Anterior cingulate cortex (tissue), 58 donors: ENCODE results near the gene VWA5B1.

Experiments
- DNase-seq, 58 donors: peaks; one replicate each; lab custom pipeline; 2025; lab: John Stamatoyannopoulos, UW

VWA5B1 gene

DNA sequence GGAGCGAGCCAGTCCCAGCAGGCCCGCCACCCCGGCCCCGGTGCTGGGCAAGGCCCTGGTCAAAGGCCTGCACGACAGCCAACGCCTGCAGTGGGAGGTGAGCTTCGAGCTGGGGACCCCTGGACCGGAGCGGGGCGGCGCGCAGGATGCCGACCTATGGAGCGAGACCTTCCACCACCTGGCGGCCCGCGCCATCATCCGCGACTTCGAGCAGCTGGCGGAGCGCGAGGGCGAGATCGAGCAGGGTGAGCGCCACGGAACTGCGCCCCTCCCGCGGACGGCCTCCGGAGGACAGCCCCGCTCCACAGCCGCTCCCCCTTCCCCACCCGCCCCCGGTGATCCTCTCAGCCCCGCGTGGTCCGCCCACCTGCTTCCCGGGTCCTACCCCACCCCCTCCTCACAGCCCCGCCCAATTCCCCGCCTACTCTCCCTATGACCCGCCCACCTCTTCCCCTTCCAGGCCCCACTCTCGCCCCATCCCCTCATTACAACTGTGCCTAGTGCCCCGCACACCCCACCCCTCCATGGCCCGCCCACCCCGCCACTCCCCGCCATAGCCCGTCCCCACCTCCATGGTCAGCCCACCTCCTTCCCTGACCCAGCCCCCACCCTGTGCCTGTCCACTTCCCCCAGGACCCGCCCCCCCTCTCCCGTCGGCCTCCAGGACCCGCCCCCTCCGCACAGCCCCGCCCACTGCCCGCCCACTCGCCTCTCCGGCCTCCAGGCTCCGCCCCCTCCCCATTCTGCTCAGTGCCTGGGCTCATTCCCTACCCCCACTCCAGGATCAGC lies 52.7 kb downstream of the VWA5B1 start:
- peak in 20 of 58 donors; percentile 14 to 66 (median 39) for DNase-seq

DNA sequence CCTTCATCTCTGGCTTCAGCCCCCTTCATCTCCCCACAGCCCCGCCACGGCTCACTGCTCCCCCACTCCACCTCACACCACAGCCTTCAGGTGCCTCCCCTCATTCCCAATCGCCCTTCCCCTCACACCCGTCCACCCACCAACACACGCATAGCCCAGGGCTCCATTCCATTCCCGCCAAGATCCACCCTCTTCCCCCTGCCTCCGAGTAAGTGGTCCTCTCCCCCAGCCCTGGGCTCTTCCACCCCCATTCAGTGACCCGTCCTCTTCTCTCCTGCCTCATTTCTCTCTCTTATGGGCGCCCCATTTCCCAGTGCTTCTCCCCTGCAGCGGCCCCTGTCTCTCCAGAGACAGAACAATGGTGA lies 53.2 kb downstream of the VWA5B1 start:
- no peak for DNase-seq

DNA sequence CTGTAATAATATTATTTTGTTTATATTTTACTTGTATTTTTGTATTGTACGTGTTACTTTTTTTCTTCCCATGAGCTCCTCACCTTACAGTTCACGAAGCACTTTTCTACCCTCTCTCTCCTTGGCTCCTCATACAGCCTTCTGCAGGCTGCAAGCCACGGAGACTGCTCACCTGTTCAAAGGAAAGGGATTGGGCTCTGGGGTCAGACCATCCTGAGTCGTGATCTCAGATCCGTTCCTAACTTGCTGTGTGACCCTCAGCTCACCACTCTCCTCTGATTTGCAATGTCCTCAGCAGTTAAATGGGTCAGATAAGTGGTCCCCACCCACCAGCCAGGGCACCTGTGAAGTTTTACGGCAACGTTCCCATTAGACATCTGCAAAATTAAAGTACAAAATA lies 54.1 kb downstream of the VWA5B1 start:
- no peak for DNase-seq

DNA sequence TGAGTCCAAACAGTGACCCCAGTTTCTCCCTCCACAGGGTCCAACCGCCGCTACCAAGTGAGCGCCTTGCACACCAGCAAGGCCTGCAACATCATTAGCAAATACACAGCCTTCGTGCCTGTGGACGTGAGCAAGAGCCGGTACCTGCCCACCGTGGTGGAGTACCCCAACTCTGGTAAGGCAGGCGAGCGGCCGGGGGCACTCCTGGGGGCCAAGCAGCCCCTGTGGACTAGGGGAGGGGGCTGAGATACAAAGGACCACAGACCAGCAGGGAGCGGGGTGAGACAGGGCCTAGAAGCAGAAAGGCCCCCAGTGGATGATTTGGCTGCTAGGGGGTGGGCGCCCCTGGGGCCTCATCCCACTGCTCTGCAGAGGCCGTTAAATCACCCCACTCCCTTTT lies 54.7 kb downstream of the VWA5B1 start:
- DNase-seq = no peak

DNA sequence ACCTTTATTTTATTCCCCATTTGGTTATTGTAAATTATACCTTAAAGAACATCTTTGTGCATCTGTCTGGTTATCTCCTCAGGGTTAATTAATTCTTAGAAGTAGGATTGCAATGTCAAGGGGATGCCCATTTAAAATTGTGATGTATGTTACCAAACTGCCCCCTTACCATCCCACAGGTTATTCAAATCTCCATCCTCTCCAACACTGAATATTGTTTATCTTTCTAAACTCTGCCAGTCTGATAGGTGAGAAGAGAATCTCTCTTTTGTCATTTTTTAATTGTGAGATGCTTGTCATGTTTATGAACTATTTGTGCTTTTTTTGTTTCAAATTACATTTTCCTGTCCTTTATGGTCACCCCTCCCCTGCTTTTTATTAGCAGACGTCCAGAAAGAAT lies 55.8 kb downstream of the VWA5B1 start:
- DNase-seq = no peak

DNA sequence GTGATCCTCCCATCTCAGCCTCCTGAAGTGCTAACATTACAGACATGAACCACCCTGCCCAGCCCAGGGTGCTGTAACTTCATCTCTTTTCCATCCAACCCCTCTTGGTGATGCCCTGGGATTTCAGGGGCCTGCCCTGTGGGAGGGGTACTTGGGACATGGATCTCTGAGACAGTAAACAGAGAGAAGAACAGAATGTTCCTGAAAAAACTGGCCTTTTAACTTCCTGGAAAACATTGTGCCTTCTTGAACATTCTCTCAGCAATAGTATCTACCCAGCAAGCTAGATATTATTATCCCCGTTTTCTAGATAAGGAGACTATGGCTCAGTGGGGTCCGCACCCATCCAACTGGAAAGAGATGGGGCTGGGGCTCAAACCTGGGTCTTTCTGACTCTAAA lies 57.0 kb downstream of the VWA5B1 start:
- no peak for DNase-seq

DNA sequence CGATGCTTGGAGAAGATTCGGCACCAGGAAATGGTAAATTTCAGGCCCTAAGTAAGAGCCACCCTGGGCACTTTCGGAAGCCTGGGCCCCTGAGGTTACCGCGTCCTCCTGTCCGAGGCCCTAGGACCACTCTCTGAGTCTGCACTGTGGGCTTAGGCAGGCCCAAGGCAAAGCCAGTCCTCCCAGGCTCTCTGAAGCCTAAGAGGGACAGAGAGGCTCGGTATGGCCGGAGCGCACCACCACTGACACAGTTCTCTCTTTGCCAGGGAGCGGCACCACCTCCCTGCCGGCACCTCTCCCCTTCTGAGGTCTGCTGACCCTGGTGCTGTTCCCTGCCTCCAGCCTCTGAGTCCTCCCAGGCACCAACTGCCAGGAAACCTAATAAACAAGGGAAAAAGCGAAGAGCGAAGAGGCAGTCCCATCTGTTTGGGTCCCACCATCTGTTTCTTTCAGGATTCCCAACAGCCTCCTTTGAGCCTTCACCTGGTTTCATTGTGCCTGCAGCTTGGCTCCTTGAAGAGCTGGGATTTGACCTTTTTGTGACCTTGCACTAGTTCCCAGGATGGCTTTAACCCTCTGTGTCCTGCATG lies 57.7 kb downstream of the VWA5B1 start:
- no peak for DNase-seq

DNA sequence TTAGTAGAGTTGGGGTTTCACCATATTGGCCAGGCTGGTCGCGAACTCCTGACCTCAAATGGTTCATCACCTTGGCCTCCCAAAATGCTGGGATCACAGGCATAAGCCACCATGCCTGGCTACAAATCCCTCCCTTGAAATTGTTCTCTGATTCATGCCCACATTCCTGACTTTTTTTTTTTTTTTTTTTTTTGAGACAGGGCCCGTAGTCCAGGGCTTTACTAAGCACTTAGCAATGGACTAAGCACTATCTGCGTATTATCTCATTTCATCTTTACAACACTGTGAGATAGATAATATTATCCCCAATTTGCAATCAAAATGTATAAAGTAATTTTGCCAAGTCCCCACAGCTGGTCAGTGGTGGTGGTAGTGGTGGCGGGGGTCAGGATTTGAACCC lies 58.9 kb downstream of the VWA5B1 start:
- DNase-seq = no peak

DNA sequence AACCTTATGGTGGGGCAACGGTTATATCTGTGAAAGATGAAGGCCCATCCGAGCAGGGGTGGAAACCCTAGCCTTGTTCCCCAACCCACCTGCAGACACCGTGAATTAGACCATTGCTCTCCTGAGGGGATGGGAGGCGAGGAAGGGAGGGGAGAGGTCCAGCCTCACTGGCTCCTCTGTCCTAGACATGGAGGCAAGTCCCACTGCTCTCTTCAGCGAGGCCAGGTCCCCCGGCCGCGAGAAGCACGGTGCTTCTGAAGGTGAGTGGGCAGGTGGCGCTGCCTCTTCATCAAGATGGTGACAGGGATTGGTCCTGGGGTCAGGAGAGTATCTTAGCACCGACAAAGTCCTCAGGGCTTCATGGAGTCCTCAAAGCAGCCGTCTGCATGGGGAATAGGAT lies 59.3 kb downstream of the VWA5B1 start:
- no peak for DNase-seq

DNA sequence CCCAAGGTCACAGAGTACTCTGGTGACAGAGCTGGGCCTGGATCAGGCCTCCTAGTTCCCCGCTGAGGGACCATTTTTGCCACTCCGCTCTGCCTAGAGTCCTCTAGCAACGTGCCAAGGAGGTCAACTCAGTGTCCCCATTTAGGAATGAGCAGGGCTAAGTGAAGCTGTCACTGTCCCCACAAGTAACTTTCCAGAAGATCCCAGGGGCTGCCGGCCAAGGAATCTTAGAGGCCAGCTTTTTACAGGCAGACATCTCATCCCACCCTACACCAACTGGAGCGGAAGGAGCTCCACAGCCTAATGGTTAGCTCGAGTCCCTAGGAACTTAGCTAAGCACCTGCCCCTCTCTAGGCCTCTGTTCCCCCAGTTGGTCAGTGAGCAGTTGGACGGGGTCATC lies 59.7 kb downstream of the VWA5B1 start:
- DNase-seq = no peak

DNA sequence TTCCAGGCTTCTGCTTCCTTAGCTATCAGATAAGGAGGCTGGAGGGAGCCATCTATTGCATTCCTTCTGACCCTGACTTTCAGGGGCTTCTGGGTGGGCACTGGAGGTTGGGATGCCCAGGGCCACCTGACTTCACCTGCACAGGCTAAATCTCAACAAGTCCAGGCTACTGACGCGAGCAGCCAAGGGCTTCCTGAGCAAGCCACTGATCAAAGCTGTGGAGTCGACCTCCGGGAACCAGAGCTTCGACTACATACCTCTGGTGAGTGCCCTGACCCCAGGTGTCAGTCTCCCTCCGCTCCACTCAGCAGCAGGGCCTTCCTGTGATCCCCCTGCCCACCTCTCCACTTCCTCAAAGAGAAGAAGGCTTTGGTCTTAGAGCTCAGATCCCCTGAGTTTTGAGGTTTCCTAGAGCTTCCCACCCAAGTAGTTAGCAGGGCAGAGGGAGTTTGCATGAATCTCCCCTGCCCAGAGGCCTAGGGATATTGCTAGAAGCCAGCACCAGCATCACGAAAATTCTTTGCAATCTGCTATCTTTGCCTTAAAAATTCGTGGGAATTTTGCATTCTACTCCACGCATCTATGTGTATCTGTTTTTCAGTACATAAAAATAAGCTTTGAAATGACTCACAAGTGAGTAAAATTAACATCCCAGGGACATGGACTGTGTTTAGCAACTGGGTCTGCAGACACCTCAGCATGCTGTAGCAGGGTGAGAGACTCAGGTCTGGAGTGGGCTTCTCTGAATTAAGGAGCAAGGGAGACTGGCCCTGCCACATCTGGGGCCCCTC lies 61.4 kb downstream of the VWA5B1 start:
- no peak for DNase-seq

DNA sequence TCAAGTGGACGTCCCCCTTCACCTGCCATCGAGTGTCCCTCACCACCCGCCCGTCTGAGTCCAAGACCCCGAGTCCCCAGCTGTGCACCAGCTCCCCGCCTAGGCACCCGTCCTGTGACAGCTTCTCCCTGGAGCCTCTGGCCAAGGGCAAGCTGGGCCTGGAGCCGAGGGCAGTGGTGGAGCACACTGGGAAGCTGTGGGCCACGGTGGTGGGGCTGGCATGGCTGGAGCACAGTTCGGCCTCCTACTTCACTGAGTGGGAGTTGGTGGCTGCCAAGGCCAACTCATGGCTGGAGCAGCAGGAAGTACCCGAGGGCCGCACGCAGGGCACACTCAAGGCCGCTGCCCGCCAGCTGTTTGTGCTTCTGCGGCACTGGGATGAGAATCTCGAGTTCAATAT lies 63.2 kb downstream of the VWA5B1 start:
- no peak for DNase-seq

DNA sequence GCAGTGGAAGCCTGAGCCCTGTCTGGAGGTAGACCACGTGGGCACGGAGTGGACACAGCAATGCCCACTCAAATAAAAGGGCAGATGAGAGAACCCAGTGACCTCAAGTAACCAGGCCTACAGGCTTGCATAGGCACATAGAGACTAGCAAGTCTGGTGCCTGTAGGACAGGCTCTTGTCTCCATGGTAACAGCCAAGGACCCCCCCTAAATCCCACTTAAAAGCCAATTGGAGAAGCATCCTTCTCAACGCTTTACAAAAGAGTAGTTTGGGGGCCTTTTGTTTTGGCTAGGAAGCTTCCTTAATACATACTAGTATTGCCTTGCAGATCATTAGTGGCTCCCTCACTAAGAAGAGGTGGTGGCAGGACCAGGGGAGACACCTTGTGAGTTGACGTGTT lies 63.9 kb downstream of the VWA5B1 start:
- DNase-seq = no peak

DNA sequence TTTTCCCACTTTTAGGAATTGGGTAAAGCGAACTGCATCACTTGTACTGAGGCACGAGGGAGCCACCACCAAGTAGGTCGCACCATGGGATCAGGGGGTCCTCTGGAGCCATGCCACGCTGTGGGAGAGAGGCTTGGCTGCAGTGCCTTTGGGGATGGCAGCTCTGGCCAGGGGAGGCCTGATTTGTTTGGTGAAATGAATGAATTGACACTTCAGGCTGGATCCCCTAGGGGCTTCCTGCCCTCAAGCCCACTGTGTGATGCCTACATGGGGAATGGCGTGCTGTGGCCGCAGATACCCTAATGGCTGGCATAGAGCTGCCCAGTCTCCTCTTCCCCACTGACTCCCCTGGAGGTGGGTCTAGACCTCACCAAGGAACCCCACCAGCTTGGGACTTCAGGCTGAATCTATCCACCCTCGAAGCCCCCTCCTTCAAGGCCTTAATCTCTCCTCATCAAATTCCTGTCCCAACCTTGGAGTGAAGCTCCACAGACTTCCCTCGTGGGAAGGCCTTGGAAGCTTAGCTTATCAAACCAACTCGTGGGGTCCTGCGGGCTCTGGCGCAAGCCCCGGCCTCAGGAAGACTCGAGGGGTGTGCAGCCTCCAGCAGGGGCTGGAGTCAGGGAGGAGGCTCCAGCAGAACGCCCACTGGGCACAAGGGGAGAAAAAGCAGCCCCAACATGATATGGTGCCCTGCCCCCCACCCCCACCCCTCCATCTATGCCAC lies 64.6 kb downstream of the VWA5B1 start:
- DNase-seq = no peak

DNA sequence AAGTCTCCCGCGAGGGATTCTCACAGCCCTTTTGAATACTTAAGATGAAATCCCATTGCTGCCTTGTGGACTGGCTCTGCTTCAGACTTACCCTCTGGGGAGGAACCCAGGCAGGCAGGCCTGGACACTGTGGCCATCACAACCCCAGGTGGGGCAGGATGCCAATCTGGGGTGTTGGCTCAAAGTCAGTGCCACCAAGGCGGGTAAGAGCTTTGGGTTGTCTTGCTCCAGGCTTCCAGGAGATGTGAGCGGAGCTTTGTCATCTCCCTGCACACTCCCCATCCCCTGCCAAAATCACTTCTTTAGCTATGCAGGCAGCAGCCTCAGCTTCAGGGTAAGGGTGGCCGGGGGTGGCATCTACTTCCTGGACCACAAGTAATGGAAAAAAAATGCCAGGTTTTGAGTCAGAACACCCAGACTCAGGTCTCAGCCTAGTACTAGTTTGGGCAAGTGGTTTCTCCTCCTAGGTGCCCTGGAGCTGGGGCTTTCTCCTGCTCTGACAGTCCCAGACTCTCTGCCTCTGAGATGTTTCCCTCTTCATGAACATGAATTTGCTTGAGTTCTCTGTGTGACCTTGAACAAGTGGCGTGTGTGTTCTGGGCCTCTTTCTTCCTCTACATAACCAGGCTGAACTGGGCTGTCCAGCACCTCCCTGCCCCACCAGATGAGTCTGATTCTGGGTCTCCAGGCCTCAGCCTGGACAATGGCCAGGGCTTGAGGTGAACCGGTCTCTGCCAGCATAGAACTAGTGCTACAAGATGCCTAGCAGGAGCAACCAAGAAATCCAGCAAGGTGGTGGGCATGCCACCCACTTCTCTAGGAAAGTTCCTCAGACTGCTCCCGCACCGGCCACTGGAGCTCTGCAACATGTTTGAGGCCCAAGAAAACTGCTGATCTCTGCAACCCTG lies 65.4 kb downstream of the VWA5B1 start:
- peak in 1 of 58 donors; percentile 25 for DNase-seq

DNA sequence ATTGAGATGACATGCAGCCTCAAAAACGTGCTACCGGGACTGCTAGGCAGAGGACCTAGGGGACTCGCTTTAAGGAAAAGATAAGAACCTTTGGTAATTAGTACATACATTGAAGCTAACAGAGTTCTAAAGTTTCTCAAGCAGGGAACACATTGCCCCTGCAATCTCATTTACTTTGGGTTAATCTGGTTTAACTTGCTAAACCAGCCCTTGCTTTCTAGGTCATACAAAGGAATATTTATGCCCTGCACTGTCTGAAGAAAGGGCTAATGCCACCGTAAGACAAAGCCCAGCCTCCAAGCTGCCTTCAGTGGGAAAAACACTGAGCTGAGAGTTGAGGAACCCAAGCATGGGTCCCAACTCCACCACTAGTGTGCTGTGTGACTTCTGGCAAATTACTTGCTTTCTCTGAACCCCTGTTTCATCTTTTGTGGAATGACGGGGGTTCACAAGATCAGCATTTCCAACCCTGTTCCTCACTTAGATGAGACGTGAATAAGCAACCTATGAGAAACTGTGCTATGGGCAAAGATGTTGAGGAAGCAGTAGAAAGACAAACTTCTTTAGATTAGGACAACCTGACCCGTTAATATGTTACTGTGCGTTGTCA lies 66.3 kb downstream of the VWA5B1 start:
- DNase-seq = no peak

DNA sequence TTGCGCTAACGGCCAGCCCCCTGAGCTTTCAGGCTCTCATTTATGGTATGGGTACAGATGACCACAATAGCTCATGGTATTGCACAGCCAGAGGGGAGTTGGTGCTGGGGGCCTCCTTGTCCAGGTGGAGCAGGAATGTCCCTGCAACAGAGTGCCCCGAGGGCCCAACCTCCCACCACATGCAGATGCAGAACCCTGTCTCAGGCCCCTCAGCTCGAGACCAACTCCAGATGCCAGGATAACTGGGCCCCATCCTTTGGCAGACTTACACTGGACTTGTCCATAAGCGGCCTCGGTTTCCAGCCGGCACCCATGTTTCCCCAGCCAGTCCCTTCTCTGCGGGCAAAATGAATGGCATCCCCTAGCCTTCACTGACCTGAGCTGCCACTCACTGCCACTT lies 67.1 kb downstream of the VWA5B1 start:
- DNase-seq = no peak

DNA sequence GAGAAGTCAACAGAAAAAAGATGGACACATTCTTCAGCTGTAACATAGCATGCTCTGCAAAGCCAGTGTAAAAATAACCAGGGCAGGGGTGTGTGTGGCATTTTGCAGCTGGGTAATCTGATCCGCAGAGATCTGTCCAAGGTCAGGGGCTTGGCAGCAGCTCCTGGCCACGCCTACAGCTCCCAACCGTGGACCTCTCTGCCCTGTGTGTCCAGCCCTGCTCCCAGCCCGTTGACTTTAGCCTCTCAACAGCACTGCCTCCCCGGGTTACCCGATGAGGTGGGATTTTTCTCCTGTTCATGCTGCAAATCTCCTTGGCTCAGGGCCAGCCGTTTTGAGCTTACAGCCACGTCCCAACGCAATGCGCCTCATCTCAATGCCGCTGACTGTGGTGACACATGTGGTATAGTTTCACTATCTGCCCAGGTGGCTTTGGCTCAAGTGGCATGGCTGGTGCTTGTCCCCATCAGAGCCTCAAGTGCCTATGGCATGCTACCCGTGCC lies 68.1 kb downstream of the VWA5B1 start:
- peak in 1 of 58 donors; percentile 21 for DNase-seq
